ENCODE data around the gene IQCB1. TPM values are rescaled to one million over a fixed set of nuclear protein-coding genes. Genes with fewer than 3 reads are reported as not detected.

The IQCB1 gene
- total and polyA plus RNA-seq, 2 experiments from 2014 or later: 28.8 to 39.0 TPM

DNA sequence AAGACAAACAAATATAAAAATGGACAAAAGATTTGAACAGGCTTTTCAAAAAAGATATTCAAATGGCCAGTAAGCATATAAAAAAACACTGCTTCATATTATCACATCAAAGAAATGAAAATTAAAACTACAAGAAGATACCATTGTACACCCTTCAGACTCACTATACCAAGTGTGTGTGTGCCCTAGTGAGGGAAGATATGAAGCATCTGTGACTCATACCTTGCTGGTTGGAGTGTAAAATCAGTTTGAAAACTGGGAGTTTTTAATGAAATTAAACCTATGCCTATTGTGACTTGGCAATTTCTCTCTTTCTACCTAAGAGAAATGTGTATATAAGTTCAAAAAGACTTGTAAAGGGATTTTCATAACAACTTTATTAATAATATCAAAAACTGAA lies 35.9 kb upstream of the IQCB1 start (continued):
- TF ChIP-seq ZNF462 (CRISPR knock-in tag; IDR thresholded peaks at IDR 0.05): no peak
- TF ChIP-seq ZNF114 (CRISPR knock-in tag; IDR thresholded peaks at IDR 0.05): no peak
- no peak for TF ChIP-seq NANOG (IDR thresholded peaks at IDR 0.05; ENCODE audit: borderline replicate concordance)
- no peak for TF ChIP-seq EZH2phosphoT487 (IDR thresholded peaks at IDR 0.05; ENCODE audit: unreplicated experiment)
- TF ChIP-seq ETS1 (IDR thresholded peaks at IDR 0.05): no peak

DNA sequence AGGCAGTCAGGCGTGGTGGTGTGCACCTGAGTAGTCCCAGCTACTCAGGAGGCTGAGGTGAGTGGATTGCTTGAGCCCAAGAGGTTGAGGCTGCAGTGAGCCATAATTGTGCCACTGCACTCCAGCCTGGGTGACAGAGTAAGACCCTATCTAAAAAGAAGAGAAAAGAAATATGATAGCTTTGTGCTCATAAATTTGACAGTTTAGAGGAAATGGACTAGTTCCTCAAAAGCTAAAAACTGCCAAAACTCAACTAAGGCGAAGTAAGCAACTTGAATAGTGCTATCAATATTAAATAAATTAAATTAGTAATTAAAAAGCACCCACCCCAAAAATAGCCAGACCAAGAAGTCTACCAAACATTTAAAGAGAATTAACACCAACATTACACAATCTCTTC lies 34.9 kb upstream of the IQCB1 start:
- DNase-seq (ENCODE audit: low spot score) (no peak), ATAC-seq (no peak)
- H3K27ac Mint-ChIP-seq: no peak overlapping the region
- H3K79me2 ChIP-seq (replicated peaks; ENCODE audit: insufficient read depth): no peaks in the 10 kb centered on the region
- H3K4me1 ChIP-seq (ENCODE audit: insufficient read depth): no peaks in the 10 kb centered on the region
- H2AFZ ChIP-seq: no peak overlapping the region
- no peaks in the 10 kb centered on the region for H3K9me2 ChIP-seq (ENCODE audit: insufficient read depth)
- no peak overlapping the region for H3K4me2 ChIP-seq
- no peaks in the 10 kb centered on the region for H3K36me3 ChIP-seq (ENCODE audit: insufficient read depth)
- H3K27ac ChIP-seq (ENCODE audit: low read depth): no peak overlapping the region
- H3K9me3 Mint-ChIP-seq: no peaks in the 10 kb centered on the region; the same call in 2 of the 3 replicates
- H3K27me3 Mint-ChIP-seq (ENCODE audit: insufficient read depth, low read depth, poor library complexity): no peaks in the 10 kb centered on the region
- H3K36me3 Mint-ChIP-seq (ENCODE audit: low read depth): peaks cover 6% of the 10 kb centered on the region; the same call in 2 of the 3 replicates
- no peaks in the 10 kb centered on the region for H3K27me3 ChIP-seq (ENCODE audit: insufficient read depth)
- no peak overlapping the region for H3K4me3 ChIP-seq
- H3F3A ChIP-seq (replicated peaks; ENCODE audit: low read depth): no peaks in the 10 kb centered on the region
- no peaks in the 10 kb centered on the region for H3K4me1 Mint-ChIP-seq
- no peak overlapping the region for H3K4me3 Mint-ChIP-seq
- no peaks in the 10 kb centered on the region for H4K20me1 ChIP-seq (replicated peaks; ENCODE audit: insufficient read depth)
- TF ChIP-seq CTCF (conservative IDR thresholded peaks at IDR 0.05; ENCODE audit: low read depth in 2 of 2): no peak
- no peak for TF ChIP-seq JUNB (IDR thresholded peaks at IDR 0.05; ENCODE audit: unreplicated experiment)
